Parathyroid adenoma (tissue), 2 donors: ENCODE results near the gene ARAP3.
A peak's percentile ranks its signal among the peaks of the same experiment; 100 is the strongest.

ENCODE experiments used
- H2AFZ ChIP-seq: fragments of 300-600 bp; sonication (generic); one replicate; pipeline ENCODE4 v1.7.0; 2017; ENCODE audit warnings: antibody characterized with exemption, mild to moderate bottlenecking
- H3K27ac ChIP-seq: fragments of 300-600 bp; sonication (generic); one replicate; pipeline ENCODE4 v1.7.0; 2017
- H3K27me3 ChIP-seq: fragments of 300-600 bp; sonication (generic); one replicate; pipeline ENCODE4 v1.7.0; 2017; ENCODE audit warnings: low read length; ENCODE audit not compliant: control insufficient read depth, insufficient read depth
- H3K36me3 ChIP-seq: fragments of 300-600 bp; sonication (generic); one replicate; pipeline ENCODE4 v1.7.0; 2017; ENCODE audit warnings: low read length; ENCODE audit not compliant: control insufficient read depth, insufficient read depth
- H3K4me1 ChIP-seq: fragments of 300-600 bp; sonication (generic); one replicate; pipeline ENCODE4 v1.7.0; 2017; ENCODE audit warnings: control low read depth
- H3K4me2 ChIP-seq: fragments of 300-600 bp; sonication (generic); one replicate; pipeline ENCODE4 v1.7.0; 2017; ENCODE audit warnings: low read length
- H3K4me3 ChIP-seq: fragments of 300-600 bp; sonication (generic); one replicate; pipeline ENCODE4 v1.7.0; 2017; ENCODE audit warnings: low read depth, low read length
- H3K79me2 ChIP-seq: fragments of 300-600 bp; sonication (generic); one replicate; pipeline ENCODE4 v1.7.0; 2017; ENCODE audit warnings: control low read depth
- H3K9ac ChIP-seq: fragments of 300-600 bp; sonication (generic); one replicate; pipeline ENCODE4 v1.7.0; 2017; ENCODE audit warnings: mild to moderate bottlenecking
- H3K9me3 ChIP-seq: fragments of 300-600 bp; sonication (generic); one replicate; pipeline ENCODE4 v1.7.0; 2017; ENCODE audit warnings: low read length; ENCODE audit not compliant: control insufficient read depth
- CTCF ChIP-seq: fragments of 300-600 bp; sonication (generic); IDR thresholded peaks from one replicate; pipeline ENCODE4 v1.7.0; 2017; ENCODE audit warnings: antibody characterized with exemption, mild to moderate bottlenecking
- donor health status: primary hyperparathyroidism.

Gene ARAP3

GRCh38 chr5:141717043-141717442 is 35.0 kb upstream of the ARAP3 start:
- Histone ChIP-seq H3K9ac (no peak overlapping the region), H3K79me2 (no peaks in the 10 kb centered on the region), H3K27ac (no peak overlapping the region), H3K36me3 (no peaks in the 10 kb centered on the region), H3K4me1 (peaks cover 26% of the 10 kb centered on the region), H3K4me2 (no peak overlapping the region), H3K9me3 (no peaks in the 10 kb centered on the region), H2AFZ (no peak overlapping the region), H3K4me3 (no peak overlapping the region), H3K27me3 (no peaks in the 10 kb centered on the region)
- no peak for TF ChIP-seq CTCF

GRCh38 chr5:141716468-141716867 is 34.4 kb upstream of the ARAP3 start:
- Histone ChIP-seq H3K4me3 (no peak overlapping the region), H3K36me3 (no peaks in the 10 kb centered on the region), H2AFZ (no peak overlapping the region), H3K4me1 (peaks cover 26% of the 10 kb centered on the region), H3K4me2 (no peak overlapping the region), H3K79me2 (no peaks in the 10 kb centered on the region), H3K27ac (peak overlapping the region; percentile 12), H3K27me3 (no peaks in the 10 kb centered on the region), H3K9ac (no peak overlapping the region), H3K9me3 (no peaks in the 10 kb centered on the region)
- TF ChIP-seq CTCF = no peak

- H3K27me3 ChIP-seq = no peaks in the 10 kb centered on the region
- peaks cover 26% of the 10 kb centered on the region for H3K4me1 ChIP-seq
- no peak overlapping the region for H3K9ac ChIP-seq
- no peaks in the 10 kb centered on the region for H3K9me3 ChIP-seq
- H3K27ac ChIP-seq = peak overlapping the region; percentile 12
- H3K36me3 ChIP-seq = no peaks in the 10 kb centered on the region
- peak overlapping the region; percentile 57 for H2AFZ ChIP-seq
- H3K79me2 ChIP-seq = no peaks in the 10 kb centered on the region
- H3K4me3 ChIP-seq = no peak overlapping the region
- no peak overlapping the region for H3K4me2 ChIP-seq
- no peak for TF ChIP-seq CTCF
Measured at GRCh38 chr5:141716009-141716408, 34.0 kb upstream of the ARAP3 start.

DNA sequence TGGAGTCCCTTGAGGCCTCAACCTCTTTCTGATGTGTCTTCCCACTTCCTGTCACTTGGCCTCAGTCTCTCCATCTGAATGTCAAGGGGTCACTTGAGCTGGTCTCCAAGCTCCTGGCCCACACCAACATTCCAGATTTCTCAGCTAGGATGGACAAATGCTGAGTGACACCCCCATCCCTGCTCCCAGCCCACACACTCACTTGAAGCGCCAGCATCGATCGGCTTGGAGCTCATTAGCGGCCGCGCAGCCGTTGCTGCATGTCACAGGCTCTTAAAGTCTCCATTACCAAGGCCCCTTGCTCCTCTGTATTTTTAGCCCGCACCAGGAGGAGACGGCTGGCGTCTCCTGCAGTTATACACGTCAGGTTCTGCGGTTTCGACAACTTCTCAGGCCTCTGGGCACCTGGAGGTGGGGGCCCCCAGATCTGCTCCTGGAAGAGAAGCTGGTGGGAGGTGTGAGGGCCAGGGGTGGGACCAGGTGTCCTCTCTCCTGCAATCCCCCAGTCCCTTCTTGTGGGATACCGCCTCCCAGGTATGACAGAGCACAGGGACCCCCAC is 33.4 kb upstream of the ARAP3 start:
- no peaks in the 10 kb centered on the region for H3K79me2 ChIP-seq
- no peak overlapping the region for H3K27ac ChIP-seq
- no peak overlapping the region for H3K4me3 ChIP-seq
- no peak overlapping the region for H2AFZ ChIP-seq
- H3K4me2 ChIP-seq = no peak overlapping the region
- no peaks in the 10 kb centered on the region for H3K27me3 ChIP-seq
- no peak for TF ChIP-seq CTCF
- peaks cover 26% of the 10 kb centered on the region for H3K4me1 ChIP-seq
- no peak overlapping the region for H3K9ac ChIP-seq
- H3K9me3 ChIP-seq = no peaks in the 10 kb centered on the region
- no peaks in the 10 kb centered on the region for H3K36me3 ChIP-seq

DNA sequence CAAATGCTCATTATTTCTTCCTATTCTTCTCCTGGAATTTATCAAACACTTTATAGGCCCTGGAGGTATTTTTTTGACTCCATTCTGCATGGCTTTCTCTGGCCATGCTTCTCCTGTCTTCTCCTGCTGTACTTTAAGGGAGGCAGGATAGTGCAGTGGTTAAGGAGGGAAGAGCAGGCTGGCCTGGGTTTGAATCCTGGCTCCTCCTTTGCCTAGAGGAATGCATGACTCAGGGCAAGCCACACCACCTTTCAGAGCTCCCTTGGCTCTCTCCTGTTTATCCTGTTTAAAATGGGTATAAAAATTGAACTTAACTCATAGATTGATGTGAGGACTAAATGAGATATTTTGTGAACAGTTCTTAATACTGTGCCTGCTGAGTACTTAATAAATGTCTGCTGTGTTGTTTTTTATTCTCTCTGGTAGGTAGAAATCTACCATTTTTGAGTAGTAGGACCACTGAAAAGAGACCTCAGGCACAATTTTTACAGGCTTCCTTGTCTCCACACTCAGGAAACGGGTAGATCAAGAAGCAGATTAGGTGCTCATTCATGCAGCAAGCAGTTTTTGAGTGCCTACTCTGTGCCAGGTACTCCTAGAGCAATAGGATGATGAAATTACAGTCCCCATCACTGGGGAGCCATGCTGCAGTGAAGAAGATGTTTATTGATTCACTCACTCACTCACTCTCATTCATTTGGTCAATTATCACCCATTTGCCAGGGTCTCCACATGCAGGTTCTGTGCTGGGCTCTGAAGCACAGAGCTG is 32.7 kb upstream of the ARAP3 start:
- TF ChIP-seq CTCF = no peak
- Histone ChIP-seq H3K4me1 (peaks cover 29% of the 10 kb centered on the region), H3K9me3 (no peaks in the 10 kb centered on the region), H3K27me3 (no peaks in the 10 kb centered on the region), H3K79me2 (no peaks in the 10 kb centered on the region), H3K36me3 (no peaks in the 10 kb centered on the region), H3K4me3 (no peak overlapping the region), H3K9ac (no peak overlapping the region), H2AFZ (no peak overlapping the region), H3K27ac (peak overlapping the region; percentile 56), H3K4me2 (no peak overlapping the region)
